ENCODE measurements around the gene SLC17A1.
A peak's percentile ranks its signal among the peaks of the same experiment; 100 is the strongest.

The SLC17A1 gene, protein sequence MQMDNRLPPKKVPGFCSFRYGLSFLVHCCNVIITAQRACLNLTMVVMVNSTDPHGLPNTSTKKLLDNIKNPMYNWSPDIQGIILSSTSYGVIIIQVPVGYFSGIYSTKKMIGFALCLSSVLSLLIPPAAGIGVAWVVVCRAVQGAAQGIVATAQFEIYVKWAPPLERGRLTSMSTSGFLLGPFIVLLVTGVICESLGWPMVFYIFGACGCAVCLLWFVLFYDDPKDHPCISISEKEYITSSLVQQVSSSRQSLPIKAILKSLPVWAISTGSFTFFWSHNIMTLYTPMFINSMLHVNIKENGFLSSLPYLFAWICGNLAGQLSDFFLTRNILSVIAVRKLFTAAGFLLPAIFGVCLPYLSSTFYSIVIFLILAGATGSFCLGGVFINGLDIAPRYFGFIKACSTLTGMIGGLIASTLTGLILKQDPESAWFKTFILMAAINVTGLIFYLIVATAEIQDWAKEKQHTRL

DNA sequence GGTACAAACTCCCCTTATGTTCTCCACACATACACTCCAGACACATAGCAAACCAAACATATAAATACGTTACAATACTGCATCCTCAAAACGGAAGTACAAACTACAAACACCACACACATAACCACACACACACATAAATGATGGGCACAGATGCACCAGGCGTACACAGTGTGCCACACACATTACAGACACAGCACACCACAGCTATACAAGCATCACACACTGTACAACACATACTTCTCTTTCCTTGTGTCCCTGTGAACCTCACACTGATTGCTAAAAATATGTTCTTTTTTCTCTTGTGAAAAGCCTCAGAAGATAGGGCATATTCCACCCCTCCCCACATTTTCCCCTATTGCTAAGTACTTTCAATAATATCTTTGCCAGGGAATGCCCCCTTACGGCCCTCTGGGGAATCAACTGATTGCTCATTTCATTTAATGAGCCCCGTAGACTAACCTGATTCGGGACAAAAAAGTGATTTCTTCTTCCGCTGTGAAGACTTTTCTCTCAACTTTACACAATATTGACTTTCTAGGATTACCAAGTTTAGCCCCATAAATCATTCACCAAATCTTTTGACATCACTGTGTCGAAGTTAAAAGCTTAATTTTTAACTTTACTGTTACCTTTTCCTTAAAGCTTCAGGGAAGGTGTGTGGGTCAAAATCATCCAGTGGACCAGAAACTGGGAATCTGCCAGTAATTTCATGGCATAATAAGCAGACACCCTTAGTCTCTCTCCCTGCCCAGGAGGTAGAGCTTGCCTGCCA, at the start of gene SLC17A1:
Gene SLC17A1 (minus strand): TSS at position 521 of the 775 bp plus-strand sequence. CDS start 1,495 bp downstream, outside the sequence.
- no peak for DNase-seq

DNA sequence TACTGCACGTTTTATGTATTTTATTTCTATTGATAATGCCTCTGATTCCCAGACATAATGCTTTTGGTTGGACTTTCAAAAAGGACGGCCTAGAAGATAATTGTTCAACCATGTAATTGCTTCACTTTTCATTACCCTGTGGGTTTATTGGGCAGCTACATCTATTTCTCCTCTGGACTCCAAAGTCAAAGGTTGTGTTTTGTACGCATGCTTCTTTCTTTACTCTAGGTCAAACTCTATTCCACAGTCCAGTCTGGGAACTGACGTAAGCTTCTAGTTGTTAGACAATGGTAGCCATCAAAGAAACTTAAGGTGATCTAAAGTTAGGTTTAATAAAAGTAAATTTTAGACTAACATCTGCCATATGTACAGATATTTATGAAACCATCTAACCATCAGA, 48.7 kb upstream of the SLC17A1 start:
- DNase-seq = no peak

DNA sequence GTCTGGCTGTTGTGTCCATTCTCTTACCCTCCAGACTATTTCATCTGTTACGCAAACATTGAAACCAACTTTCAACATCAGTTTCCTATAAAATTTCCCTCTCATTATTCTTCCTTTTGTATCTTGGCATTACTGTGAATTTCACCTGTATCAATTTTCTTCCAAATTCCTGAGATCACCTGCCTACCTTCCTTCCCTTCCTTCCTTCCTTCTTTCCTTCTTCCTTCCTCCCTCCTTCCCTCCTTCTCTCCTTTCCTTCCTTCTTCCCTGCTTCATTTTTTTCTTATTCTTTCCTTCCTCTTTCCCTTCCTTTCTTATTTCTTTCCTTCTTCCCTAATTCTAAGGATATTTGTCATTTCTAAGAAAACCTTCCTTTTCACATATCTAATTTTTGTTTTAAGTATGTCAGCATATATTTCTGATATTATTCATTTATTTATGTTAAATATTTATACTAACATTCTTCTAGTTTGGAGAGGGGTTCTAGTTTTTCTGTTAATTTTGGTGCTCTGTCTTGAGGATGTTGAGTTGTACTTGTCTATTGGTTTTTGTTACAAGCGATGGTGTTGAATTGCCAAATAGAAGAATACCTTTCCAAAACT, 47.0 kb upstream of the SLC17A1 start:
- DNase-seq = no peak

DNA sequence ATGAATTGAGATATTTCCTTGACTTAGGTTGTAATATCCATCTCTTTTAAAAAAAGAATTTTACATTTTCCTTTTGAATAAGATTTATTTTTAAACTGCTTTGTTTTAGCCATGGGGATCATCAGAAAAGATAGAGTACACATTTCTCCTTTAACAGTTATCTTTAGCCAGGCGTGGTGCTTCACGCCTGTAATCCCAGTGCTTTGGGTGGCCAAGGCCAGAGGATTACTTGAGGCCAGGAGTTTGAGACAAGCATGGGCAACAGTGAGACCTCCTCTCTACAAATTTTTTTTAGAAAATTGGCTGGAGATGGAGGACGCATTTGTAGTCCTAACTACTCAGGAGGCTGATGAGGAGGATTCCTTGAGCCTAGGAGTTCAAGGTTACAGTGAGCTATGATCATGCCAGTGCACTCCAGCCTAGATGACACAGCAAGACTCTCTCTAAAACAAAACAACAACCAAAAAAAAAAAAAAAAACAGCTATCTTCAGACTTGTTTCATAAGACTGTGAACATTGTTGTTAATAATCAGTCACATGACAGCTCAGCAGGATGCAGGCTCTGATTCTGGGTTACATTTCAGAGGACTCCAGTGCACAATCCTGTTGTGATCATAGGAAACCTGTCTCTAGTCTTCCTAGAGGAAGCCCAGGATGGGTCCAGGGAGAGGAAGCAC, 44.2 kb upstream of the SLC17A1 start:
- DNase-seq = no peak

DNA sequence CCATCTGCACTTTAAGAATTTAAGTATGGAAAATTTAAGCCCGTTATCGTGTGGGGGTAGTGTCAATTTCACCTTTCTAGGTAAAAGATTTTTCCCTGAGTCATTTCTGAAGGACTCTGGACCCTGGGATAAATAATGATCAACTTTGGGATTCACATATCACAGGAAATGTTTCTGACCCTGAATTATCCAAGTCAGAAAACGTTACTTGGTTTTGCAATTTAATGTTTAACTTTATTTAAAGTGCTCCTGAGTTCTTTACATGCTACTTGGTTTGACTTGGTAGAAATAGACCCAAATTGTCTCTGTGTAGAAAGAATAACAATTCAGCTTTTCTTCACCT, 43.7 kb upstream of the SLC17A1 start:
- DNase-seq = no peak

DNA sequence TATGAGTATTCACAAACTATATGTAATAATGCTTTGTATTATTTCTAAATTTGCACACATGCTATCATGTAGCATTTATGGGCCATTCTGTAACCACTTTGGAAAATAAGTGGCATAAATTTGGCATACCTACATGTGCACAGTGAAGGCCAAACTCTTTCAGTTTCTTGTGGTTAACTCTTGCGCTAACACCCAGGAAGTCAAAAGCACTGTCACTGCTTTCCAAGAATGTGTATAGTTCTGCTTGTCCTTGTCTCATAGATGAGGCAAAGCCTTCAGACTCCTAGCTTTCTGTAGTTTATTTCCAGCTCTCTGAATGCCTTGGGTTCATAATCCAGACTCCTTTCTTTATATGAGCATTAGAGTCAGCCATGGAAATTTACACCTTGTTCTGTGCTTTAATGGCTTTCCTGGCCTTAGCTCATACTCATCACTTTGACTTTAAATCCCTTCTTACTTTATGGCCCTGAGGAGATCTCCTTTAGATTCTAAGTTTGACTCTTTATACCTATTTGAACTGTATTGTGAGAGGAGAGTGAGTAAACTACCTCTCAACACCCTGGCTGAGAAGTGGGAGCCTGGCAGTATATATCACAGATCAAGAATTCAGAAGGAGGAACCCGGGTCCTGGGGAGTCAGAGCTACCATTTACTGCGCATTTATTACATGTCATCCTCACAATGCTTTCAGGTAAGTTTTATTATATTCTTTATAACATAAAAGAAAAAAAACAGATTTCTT, 43.1 kb upstream of the SLC17A1 start:
- DNase-seq = peak; percentile 49

DNA sequence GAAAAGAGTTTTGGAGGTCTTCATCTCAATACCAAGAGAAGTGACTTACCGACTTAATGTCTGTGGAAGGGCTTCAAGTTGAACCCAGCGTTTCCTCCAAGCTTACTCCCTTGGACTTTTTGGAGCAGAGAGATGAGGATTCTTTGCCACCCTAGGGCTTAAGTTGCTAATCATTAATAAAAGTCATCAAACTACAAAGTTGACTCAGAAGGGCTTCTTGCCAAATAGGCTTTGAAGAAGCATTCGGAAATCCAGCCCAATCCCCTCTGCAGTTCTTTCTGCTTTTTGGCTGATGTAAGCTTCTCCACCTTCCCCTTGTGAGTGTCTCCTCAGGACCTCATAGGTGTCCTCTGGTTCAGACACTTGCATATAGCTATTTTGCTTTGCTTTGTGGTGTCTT, 42.3 kb upstream of the SLC17A1 start, which contains the start of gene SLC17A3:
Gene SLC17A3 (minus strand): TSS at position 126 of the 400 bp plus-strand sequence. CDS start 5,856 bp downstream, outside the sequence.
- DNase-seq = no peak

DNA sequence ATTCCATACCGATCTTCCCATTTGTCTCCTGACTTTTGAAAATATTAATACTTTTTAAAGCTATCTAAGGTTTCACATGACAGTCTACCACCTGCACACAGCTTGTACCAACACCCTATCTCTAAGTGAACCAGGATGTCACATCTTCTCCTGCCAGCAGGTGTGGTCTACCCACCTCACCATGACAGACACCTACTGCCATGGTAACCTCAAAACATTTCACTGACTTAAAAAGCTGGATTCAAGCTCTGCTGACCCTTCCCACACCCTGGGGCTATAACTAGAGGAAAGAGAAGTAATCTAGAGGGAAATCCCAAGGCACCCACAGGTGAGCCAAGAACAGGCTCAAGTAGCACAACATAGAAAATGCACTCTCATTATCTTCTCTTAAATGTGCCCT, 41.0 kb upstream of the SLC17A1 start:
- DNase-seq = no peak

DNA sequence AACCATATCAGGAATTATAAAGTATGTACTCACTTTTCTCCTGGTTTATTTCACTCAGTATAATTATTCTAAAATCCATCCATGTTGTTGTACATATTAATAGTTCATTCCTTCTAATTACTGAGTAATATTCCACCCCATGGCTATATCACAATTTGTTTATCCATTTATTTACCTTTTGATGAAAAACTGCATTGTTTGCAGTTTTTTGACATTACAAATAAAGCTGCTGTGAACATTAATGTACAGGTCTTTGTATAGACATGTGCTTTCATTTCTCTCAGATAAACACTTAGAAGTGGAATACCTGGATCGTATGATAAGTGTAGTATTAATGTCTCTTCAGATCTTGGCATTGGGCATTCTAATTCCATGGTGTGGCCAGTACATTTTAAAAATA, 38.0 kb upstream of the SLC17A1 start:
- DNase-seq = no peak

DNA sequence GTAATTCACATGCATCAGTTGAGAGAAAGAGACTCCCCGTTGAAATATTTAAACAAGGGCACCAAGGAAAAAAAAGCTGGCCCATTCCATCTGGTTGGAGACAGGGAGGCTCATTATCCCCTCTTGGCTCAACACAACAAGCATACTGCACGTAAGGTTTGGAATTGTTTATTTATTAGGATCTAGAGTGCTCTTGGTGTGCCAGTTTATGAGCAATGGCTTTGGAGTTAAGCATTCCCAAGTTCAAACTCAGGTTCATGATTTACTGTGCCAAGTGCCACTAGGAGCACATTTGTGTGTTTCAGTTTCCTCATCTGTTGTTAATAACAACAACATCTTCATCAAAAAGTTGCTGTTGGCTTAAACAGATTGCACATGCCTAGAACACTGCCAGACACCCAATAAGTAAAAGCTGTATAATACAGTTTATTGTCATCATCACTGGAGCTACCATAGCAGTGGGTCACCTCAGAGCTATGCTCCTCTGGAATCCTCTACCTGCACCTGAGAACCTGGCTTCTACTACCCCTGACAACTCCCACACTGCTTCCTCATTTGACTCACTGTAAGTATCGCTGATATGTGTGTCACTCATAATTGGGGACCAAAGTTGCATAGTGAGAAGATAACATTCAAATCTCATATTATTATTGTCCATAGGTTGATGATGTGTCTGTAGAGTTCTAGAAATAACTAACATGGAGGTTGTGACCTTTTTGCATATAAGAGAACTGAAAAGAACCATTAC, 36.8 kb upstream of the SLC17A1 start:
- no peak for DNase-seq

DNA sequence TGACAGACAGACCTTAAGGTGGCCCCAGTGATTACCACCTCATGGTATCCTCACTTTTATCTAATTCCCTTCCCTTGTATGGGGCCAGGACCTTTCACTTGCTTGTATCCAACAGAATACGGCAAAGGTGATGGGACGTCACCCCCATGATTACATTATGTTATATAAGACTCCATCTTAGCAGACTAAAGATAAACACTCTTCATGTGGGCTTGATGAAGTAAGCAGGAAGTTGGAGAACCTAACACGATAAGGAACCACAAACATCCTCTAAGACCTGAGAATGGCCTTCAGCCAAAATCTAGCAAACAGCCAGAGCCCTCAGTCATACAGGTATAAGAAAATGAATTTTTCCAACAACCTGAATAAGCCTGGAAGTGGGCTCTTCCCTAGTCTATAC, 34.2 kb upstream of the SLC17A1 start:
- DNase-seq = peak; percentile 35

DNA sequence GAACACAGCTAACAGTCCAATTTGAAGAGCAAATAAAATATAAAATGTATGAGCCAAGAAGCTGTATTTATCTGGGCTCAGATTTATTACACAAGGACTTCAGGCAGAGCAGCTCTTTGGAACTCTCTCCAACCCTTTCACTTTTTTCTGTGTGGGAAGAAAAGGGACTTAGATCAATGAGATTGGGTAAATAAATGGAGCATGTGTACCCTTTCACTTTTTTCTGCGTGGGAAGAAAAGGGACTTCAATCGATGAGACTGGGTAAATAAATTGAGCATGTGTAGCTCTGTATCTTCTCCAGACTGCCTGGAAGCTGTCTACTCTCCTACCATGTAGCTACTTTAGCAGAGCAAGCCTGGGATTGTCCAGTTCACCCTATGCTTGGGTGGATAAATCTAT, 31.5 kb upstream of the SLC17A1 start:
- DNase-seq = no peak

DNA sequence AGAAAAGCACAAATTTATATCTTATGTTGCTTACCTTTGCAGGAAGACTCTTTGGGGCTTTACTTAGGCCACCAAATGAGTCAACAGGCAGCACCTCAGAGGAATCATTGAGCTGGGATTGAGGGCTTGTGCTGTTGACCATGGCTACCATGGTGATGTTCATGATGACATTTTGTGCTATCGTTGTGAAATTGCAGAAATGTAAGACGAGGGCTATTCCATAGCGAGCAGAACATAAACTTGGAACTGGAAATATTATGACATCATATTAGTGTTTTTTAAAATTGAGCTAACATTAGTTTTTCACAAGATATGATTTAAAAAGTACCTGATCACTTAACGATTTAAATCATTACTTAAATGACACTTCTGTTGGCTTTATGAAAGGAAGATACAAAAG, 30.3 kb upstream of the SLC17A1 start:
- DNase-seq = no peak

DNA sequence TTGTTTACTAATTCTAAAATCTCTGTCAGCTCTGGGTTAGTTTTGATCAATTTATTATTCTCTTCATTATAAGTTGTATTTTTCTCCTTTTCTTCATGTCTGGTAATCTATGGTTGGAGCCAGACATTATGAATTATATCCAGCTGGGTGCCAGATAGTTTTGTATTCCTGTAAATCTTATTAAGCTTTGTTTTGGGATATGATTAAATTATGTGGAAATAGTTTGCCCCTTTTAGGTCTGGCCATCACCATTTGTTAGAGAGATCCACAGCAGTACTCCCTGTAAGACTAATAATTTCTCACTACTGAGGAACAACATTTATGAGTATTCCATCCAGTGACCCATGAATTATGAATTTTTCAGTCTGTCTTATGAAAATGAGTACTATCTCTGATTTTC, 20.9 kb upstream of the SLC17A1 start:
- DNase-seq = no peak

DNA sequence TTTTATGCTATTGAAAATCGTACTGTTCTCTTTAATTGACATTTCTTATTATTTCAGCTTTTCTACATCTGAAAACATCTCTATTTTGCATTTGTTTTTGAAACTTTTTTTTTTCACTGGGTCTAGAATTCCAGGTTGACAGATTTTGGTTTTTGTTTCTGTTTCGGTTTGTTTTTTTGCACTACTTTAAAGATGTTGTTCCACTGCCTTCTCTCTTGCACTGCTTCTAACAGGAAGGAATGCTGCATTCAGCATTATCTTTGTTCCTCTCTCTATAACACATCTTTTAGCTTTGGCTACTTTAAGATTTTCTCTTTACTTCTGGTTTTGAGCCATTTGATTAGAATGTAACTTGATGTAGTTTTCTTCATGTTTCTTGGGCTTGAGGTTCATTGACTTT, 20.1 kb upstream of the SLC17A1 start:
- DNase-seq = no peak

DNA sequence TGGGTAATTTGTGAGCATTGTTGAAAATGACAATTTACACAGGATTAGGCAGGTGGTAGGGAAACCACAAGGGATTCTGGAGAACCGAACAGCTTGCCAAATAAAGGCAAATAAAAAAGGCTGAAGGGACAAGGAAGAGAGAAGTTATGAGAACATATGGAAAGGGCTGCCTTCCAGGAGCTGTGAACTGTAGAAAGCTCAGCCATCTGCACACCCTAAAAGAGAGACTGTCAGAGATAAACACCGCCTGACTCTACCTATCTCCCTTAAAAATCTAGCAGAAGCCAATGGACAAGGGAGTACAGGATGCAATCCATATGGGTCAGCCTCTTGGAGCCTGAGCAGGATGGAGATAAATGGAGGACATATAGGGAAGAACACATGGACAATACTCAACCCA, 12.7 kb upstream of the SLC17A1 start:
- DNase-seq = no peak

DNA sequence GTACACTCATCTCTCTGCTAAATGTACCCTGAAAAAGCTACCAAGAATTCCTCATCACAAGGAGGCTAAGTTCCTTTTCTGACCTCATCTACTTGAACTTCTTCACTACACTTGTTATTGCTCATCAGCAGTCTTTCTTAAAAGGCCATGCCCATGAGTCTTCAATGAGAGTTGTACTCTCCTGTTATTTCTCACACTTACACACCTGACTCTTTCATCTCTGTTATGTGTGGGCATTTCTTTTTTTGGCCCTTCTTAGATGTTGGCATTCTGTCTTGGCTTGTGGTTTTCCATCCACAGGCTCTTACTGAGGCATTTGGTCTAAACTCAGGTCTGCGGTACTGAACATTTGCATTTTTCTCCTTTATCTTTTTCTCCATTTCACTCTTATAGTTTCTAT, 10.7 kb upstream of the SLC17A1 start:
- DNase-seq = peak; percentile 80

DNA sequence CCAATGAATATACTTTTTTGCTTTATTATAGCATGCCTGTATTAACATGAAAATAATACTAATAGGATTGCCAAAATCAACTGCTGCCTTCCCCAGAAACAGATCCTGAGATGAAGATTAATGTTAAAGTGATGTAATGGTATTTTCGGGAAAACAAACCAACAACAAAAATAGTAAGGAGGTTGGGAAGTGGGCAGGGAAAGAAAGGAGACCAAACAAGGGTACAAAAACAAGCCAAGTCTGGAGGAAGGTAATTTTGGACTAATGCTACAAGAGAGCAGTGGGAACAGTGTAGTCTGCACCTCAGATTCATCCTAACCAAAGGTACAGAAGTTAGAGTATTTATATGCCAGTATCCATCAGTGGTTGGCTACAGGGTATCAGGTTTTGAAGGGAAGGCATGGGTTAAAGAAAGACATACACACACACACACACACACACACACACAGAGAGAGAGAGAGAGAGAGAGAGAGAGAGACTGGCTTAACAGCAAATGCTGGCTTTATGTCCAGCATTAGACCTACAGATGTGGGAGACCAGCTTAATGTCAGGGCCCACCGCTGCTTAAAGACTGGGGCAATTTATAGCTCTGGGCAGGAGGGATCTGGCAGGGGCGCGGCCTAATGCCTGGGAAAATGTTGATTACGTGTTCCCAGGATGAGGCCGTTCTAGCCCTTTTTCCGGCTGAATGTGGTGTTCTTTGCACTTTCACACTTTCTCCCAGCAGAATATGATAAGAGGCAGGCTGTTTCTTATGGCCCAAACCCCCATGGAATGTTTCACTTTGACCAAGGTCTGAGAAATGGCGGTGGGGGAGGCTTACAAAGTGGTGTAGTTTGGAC, 3.8 kb upstream of the SLC17A1 start:
- DNase-seq = no peak

DNA sequence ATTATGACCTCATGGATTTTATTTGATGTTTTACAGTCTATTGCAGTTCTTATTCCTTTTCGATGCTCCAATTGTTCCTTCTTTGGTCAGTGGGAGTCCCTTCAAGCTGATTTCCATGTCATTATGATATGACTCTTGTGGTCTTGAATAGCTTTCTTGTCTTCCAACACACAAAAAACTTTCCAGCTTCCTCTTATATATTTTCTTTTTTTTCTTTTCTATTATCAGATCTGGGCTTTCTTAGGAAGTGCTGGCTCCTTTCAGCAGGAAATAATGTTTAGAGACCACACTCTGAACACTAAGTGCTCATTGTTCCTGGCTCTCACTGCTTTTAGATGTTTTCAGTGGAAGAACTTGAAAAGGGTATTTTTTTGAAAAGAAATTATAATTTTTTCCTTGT, 3.1 kb upstream of the SLC17A1 start:
- no peak for DNase-seq

DNA sequence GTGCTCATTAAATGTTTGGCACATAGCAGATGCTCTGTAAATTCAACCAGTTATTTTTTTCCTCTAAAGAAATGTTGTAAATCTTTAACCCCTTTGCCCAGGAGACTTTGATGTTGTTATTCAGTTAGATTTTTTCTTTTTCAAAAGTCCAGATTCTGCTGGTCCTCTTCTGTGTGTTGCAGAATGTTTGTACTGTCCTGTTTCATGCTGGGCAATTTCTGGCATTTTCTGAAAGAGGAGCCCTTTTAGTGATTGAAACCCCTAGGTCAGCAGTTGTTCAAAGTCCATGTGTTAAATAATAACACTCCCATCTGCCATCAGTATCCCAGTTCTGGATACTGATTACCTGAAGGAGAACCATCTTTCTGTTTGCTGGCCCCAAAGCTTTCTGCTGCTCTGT, 1.3 kb upstream of the SLC17A1 start:
- no peak for DNase-seq

DNA sequence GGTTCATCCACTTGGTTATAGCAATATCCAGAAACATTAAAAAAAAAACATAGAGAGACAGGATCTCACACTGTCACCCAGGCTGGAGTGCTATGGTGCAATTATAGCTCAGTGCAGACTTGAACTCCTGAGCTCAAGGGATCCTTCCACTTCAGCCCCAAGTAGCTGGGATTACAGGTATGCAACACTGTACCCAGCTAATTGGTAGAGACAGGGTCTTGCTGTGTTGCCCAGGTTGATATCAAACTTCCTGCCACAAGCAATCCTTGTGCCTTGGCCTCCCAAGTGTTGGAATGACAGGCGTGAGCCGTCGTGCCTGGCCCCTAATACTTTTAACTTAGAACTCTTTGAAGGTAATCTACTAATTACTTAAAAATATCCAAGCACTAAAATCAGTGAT, 818 bp upstream of the SLC17A1 start:
- DNase-seq = no peak

All from activated CD4-positive, alpha-beta T cell treated with anti-CD3 and anti-CD28 coated beads, Interleukin-10, Interleukin-2, amounts not matched to agents 100 ng/mL and 50 ng/mL, durations not matched to agents 16 hours and 8 hours (primary cell).